Esophagus squamous epithelium (tissue), 4 donors: Measurements from ENCODE around the gene NOP53.
"Not testable (repeated sequence)": the region's sequence is repeated elsewhere in the genome, so short reads cannot be mapped to it uniquely, and the experiment has no call there.

Experiments
- CTCF ChIP-seq, 6 experiments: fragments of 450-650 bp in 4 of 6; fragments of 200-600 bp in 2 of 6; sonication (generic) in 2 of 6; IDR thresholded peaks; one replicate each; pipeline ENCODE4 v1.5.1; 2016 to 2019; ENCODE audit warnings: antibody characterized with exemption in 6 of 6, mild to moderate bottlenecking in 4 of 6, moderate library complexity in 4 of 6
- POLR2A ChIP-seq, 4 donors: fragments of 450-650 bp; IDR thresholded peaks; one replicate each; pipeline ENCODE4 v1.6.1; 2017; ENCODE audit warnings: antibody characterized with exemption in 4 of 4, mild to moderate bottlenecking in 4 of 4, moderate library complexity in 3 of 4

GRCh38 chr19:47714855-47715254, 30.5 kb upstream of the NOP53 start:
- not testable (repeated sequence) for TF ChIP-seq CTCF, POLR2A (IDR thresholded peaks at IDR 0.05)
